IPS-20b (cell line): ENCODE measurements around the gene HTRA3.
"Not testable (repeated sequence)": the region's sequence is repeated elsewhere in the genome, so short reads cannot be mapped to it uniquely, and the experiment has no call there.

Experiments
- H3K27ac ChIP-seq: one replicate; pipeline ENCODE4 v1.5.1; 2013; ENCODE audit warnings: low read length
- H3K27me3 ChIP-seq: 2 replicates; pipeline ENCODE4 v1.6.1; 2013; ENCODE audit warnings: mild to moderate bottlenecking, low read length, inconsistent platforms; ENCODE audit not compliant: insufficient read depth
- H3K36me3 ChIP-seq: 2 replicates; pipeline ENCODE4 v1.6.1; 2013; ENCODE audit warnings: low read depth, mild to moderate bottlenecking, inconsistent platforms, low read length, moderate library complexity; ENCODE audit not compliant: insufficient read depth
- H3K4me1 ChIP-seq: 2 replicates; pipeline ENCODE4 v1.6.1; 2013; ENCODE audit warnings: mild to moderate bottlenecking, control low read depth, inconsistent platforms, low read length, moderate library complexity; ENCODE audit not compliant: insufficient read depth
- H3K4me3 ChIP-seq: 2 replicates; pipeline ENCODE4 v1.5.1; 2013; ENCODE audit warnings: mild to moderate bottlenecking, low read length, inconsistent platforms
- H3K9ac ChIP-seq: 2 replicates; pipeline ENCODE4 v1.6.1; 2013; ENCODE audit warnings: low read depth, mild to moderate bottlenecking, inconsistent platforms, low read length, moderate library complexity
- H3K9me3 ChIP-seq: 2 replicates; pipeline ENCODE4 v1.6.1; 2013; ENCODE audit warnings: mild to moderate bottlenecking, low read depth, low read length, inconsistent platforms; ENCODE audit not compliant: insufficient read depth

Gene HTRA3

DNA sequence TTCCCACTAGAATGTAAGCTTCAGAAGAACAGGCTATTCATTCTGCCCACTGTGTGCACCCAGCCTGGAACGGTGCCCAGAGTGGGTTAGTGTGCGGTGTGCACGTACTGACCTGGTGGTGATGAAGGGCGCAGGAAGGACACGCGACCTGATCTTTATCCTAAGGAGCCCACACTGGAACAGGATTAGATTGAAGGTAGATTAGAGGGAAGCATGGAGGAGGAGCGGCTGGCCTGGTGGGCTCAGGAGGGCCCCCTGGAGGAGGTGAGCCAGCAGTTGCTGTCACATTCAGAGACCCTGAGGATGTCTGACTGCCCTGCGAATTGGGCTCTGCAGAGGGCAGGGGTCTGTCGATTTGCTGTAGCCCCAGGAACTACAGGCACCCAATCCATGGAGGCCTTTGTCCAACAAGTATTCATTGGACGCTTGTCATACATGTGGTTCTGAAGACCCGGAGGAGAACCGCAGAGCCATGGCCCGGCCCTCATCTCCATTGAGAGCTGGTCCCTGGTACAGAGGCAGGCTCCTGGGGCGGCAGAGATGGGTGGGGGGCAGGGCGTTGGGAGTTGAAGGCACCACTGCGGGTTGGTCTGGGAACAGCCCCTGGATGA is 73.2 kb downstream of the HTRA3 start:
- no peaks in the 10 kb centered on the region for H3K4me1 ChIP-seq
- no peaks in the 10 kb centered on the region for H3K27me3 ChIP-seq
- no peaks in the 10 kb centered on the region for H3K9me3 ChIP-seq
- no peak overlapping the region for H3K9ac ChIP-seq
- no peak overlapping the region for H3K27ac ChIP-seq
- H3K36me3 ChIP-seq: no peaks in the 10 kb centered on the region
- no peak overlapping the region for H3K4me3 ChIP-seq

DNA sequence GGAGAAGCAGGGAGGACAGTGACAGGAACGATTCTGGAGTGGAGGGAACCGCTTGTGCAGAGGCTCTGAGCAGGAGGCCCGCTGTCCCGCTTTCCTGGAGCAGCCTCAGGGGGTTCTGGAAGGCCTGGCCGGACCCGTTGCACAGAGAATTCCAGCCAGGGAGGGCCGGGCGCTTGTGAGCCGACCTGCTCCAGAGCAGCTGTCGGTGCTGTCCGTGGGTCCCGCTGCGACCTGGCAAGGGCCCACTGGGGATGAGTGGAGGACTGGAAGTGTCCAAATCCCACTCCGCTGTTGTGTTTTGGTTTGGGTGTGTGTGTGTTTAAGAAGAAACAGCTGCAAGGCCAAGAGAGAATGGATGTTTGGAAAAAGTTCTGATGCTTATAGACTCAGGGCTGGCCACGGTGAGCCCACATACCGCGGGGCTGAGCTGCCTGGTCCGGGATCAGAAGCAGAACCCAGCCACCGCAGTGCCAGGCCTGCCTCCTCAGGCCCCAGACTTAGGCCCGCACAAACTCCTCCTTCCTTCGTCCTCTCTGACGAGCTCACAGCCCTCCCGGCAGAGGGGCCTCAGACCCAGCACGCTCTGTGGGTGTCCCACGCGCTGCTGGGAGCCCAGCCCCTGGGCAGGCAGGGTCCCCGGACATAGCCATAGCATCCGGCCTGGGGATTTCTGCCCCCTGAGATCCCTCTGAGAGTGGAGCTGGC is 73.9 kb downstream of the HTRA3 start:
- H3K4me1 ChIP-seq: no peaks in the 10 kb centered on the region
- no peak overlapping the region for H3K27ac ChIP-seq
- H3K27me3 ChIP-seq: no peaks in the 10 kb centered on the region
- no peaks in the 10 kb centered on the region for H3K9me3 ChIP-seq
- H3K4me3 ChIP-seq: no peak overlapping the region
- no peak overlapping the region for H3K9ac ChIP-seq
- no peaks in the 10 kb centered on the region for H3K36me3 ChIP-seq

GRCh38 chr4:8343967-8344331 is 74.4 kb downstream of the HTRA3 start:
- Histone ChIP-seq H3K36me3 (no peaks in the 10 kb centered on the region), H3K27ac (no peak overlapping the region), H3K27me3 (no peaks in the 10 kb centered on the region), H3K4me3 (no peak overlapping the region), H3K9ac (no peak overlapping the region), H3K4me1 (no peaks in the 10 kb centered on the region), H3K9me3 (no peaks in the 10 kb centered on the region)

- Histone ChIP-seq H3K9me3 (no peaks in the 10 kb centered on the region), H3K4me3 (no peak overlapping the region), H3K4me1 (no peaks in the 10 kb centered on the region), H3K27ac (no peak overlapping the region), H3K36me3 (no peaks in the 10 kb centered on the region), H3K27me3 (no peaks in the 10 kb centered on the region), H3K9ac (no peak overlapping the region)
Observed at GRCh38 chr4:8344377-8344776, 74.8 kb downstream of the HTRA3 start.

- H3K27me3 ChIP-seq: no peaks in the 10 kb centered on the region
- H3K9me3 ChIP-seq: no peaks in the 10 kb centered on the region
- no peak overlapping the region for H3K9ac ChIP-seq
- no peak overlapping the region for H3K4me3 ChIP-seq
- H3K36me3 ChIP-seq: no peaks in the 10 kb centered on the region
- H3K4me1 ChIP-seq: no peaks in the 10 kb centered on the region
- H3K27ac ChIP-seq: no peak overlapping the region
Observed at GRCh38 chr4:8345053-8345945, 75.7 kb downstream of the HTRA3 start.

GRCh38 chr4:8345946-8346814 is 76.6 kb downstream of the HTRA3 start:
- Histone ChIP-seq H3K27me3 (no peaks in the 10 kb centered on the region), H3K9me3 (no peaks in the 10 kb centered on the region), H3K4me1 (no peaks in the 10 kb centered on the region), H3K36me3 (no peaks in the 10 kb centered on the region), H3K4me3 (no peak overlapping the region), H3K9ac (no peak overlapping the region), H3K27ac (no peak overlapping the region)

GRCh38 chr4:8346838-8347605 is 77.5 kb downstream of the HTRA3 start:
- Histone ChIP-seq H3K27ac (no peak overlapping the region), H3K4me1 (peaks cover 5% of the 10 kb centered on the region; the same call in 1 of the 2 replicates), H3K4me3 (no peak overlapping the region), H3K9me3 (no peaks in the 10 kb centered on the region), H3K36me3 (no peaks in the 10 kb centered on the region), H3K9ac (no peak overlapping the region), H3K27me3 (no peaks in the 10 kb centered on the region)

DNA sequence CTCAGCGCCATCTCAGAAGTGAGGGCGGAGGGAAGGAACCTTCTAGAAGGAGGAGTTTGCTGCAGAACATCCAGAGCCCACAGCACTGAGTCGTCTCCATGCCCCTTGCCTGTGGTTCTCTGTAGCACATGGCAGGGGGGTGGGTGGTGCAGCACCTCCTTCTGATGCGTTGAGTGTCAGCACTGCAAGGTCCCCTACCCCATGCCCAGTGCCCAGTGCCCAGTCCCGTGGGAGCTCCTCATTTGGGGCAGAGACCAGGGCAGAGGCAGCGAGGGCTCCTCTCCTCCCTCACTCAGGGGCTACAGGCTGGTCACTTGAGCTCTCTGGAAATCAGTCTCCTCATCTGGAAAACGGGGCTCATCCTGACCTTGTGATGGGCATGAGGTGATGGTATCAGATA is 78.1 kb downstream of the HTRA3 start:
- no peaks in the 10 kb centered on the region for H3K27me3 ChIP-seq
- H3K9me3 ChIP-seq: no peaks in the 10 kb centered on the region
- H3K9ac ChIP-seq: no peak overlapping the region
- H3K4me3 ChIP-seq: no peak overlapping the region
- no peak overlapping the region for H3K27ac ChIP-seq
- peaks cover 7% of the 10 kb centered on the region; the same call in 1 of the 2 replicates for H3K4me1 ChIP-seq
- H3K36me3 ChIP-seq: no peaks in the 10 kb centered on the region

DNA sequence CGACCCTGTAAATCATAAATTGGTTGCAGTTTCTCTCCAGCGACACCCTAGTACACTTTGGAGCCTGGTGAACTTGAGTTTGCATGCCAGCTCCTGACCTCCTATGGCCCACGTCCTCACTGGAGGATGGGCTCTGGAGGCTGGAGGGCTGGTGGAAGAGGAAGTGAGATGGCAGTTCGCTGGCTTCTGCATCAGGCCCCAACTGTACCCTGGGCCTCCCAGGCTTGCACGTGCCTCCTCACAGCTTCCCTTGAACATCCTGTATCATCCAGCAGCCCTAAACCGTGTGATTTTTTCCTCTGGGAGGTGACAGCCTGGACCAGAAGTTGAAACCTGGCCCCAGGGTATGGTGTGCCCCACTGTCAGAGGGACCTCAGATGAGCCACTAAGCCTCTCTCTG is 78.5 kb downstream of the HTRA3 start:
- Histone ChIP-seq H3K9ac (no peak overlapping the region), H3K27ac (no peak overlapping the region), H3K9me3 (no peaks in the 10 kb centered on the region), H3K4me1 (peaks cover 7% of the 10 kb centered on the region; the same call in 1 of the 2 replicates), H3K36me3 (no peaks in the 10 kb centered on the region), H3K27me3 (no peaks in the 10 kb centered on the region), H3K4me3 (no peak overlapping the region)

DNA sequence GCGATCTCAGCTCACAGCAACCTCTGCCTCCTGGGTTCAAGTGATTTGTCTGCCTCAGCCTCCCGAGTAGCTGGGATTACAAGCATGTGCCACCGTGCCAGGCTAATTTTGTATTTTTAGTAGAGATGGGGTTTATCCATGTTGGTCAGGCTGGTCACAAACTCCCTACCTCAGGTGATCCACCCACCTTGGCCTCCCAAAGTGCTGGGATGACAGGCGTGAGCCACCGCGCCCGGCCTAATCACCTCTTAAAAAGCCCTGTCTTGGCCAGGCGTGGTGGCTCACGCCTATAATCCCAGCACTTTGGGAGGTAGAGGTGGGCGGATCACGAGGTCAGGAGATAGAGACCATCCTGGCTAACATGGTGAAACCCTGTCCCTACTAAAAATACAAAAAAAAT is 79.7 kb downstream of the HTRA3 start:
- not testable (repeated sequence) for H3K9me3 ChIP-seq, H3K4me3 ChIP-seq, H3K27ac ChIP-seq, H3K36me3 ChIP-seq, H3K27me3 ChIP-seq, H3K4me1 ChIP-seq, H3K9ac ChIP-seq
